NCI-H2107 treated with DMSO at 0.1 percent for 48 hours (cell line): ENCODE data around the gene PALLD.

Experiments used
- DNase-seq: peaks from one replicate; lab custom pipeline; 2025; ENCODE audit not compliant: unreplicated experiment; lab: John Stamatoyannopoulos, UW

Gene PALLD

DNA sequence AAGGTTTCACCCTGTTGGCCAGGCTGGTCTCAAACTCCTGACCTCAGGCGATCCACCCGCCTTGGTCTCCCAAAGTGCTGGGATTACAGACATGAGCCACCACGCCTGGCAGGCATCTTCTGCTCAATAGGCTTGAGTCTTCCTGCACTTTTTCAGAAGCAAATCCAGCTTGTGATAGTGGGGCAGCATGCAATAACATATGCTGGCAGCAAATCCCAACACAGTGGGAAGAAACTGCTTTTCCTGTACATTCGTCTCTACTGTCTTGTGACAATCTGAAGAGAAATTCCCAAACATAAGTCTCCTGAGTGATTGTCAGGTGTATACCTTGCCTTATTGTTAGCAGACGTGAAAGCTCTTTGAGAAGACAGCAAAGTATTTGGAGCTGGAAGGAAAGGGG lies 145.7 kb downstream of the PALLD start:
- DNase-seq: no peak

DNA sequence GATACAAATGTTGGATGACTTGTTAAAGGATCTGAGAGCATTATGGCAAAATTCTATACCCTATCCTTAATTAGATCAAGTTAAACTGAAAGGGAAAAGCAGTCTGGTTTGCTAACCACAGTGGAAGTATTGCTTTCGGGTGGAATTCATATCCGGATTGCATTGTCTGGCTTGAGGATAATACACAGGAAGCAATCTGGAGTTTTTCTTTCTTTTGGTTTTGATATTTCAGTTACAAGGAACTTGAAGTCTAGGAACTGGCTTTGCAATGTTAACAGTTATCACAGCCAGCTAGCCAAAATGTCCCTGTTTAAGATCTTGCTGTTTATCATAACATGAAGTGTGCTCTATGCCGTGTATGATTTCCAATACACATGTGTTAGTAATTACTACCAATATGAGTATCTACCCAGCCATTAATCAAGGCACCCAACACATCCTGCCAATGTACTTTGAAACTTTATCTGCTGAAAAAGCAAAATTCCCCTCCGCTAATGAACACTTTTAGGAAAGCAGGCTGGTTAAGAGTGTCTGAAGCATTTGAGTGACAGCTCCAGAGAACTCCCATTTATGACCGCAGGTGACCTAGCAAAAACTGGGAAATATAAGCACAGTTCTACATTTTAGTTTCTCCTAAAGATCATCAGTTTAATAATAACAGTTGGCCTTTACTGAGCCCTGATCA lies 146.4 kb downstream of the PALLD start:
- DNase-seq: no peak

DNA sequence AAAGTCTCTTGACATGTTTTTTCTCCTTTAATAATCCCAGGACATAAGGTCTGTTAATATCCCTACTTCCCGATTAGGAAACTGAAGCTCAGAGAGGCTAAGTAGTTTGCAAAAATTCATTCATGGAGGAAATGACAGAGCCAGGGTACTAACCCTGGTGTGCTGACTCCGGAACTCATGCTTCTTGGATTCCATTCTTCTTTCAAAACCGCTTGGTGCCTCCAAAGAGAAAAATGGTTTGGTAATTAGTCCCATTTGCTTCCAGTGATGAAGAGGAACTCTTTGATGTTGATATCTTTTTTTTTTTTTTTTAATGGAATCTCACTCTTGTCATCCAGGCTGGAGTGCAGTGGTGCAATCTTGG lies 146.9 kb downstream of the PALLD start:
- DNase-seq: no peak

DNA sequence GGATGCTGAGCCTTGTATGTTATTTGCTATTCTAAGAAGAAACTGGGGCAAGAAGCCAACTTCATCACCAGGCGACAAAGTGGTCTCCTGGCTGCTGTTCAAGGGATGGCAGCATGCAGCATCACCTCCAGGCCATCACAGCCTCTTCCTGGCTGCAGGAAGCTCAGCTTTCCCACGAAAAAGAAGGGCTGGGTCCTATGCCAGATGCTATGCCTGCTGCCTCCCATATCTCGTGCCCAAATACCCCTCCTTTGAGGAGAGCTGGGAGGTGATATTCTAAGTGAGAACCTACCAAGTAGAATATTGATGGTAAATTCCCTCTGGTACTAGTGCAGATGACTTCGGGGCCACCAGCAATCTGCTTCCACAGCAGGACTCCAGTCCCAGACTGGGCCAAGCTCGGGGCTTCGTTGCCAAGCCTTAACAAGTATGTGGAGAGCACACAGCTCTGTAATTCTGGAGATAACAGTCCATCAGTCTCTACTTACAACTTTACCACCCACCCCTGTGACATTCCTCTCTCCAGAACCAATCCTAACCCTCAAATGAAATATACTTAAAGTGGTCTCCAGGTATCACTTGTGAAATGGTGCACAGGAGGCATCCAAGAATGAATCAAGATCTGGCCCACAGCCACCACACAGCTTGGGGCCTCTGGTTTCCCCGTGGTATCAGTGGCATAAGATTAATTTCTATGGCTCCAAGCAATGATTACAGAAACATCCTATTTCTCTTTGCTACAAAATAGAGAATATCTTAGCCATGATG lies 149.3 kb downstream of the PALLD start:
- no peak for DNase-seq

DNA sequence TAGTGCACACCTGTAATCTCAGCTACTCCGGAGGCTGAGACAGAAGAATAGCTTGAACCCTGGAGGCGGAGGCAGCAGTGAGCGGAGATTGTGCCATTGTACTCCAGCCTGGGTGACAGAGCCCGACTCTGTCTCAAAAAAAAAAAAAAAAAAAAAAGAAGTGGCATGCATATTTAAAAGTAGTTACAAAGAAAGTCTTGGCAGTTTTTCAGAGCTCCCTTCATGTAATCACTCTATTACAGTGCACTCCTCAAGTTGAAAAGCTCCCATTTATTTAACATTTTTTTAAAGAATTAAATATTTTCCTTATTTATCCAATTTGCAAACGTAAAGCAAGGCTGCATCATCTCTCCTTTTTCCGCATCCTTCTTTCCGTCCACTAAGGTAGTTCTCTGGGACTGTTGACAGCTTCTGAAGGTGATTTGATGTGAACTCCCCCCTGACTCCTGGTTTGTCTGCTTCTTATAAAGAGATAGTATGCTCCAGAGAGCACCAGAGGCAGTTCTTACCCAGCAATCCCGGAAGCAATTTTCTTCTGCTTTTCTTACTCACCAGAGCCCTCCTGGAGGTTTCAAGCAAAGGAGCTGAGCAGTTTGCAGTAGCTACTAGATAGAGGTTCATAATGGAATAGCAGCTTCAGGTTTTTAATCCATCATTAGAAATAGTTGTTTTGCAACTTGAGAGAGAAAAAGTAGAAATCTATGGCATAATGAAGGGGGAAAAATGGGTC lies 151.0 kb downstream of the PALLD start:
- no peak for DNase-seq

DNA sequence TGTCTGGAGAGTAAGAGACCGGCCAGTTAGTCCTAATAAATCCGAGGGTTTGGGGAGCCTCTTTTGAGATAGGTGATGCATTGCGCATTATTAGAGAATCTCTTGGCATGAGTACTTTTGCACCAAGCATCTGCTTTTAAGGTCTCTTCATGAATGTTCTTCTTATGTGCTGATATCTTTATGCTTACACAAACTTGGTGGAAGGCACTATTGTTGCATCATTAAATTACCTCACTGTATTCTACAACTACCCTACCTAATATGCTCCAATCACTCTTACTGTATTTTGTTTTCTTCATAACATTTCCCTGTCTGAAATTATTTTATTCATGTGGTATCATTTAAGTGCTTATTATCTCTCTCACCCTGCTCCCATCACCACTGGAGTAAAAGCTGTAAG lies 151.6 kb downstream of the PALLD start:
- no peak for DNase-seq

DNA sequence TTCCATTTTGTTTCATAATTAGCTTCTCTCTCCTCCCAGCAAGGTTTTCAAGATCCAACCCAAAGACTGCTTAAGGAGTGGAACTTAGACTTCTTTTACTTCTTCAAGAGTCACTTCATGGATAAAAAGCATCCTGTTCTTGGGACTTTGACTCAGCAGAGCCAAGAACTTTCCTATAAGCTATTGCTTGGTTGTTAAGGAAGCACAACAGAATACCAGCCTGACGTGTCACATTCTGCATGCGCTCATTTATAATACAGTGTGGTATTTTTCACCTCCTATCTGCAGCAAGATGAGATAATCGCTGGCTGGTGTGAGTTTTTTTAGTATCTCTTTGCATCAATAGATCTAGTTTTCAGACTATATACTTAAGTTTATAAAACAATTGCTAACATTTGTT lies 152.1 kb downstream of the PALLD start:
- DNase-seq: no peak

DNA sequence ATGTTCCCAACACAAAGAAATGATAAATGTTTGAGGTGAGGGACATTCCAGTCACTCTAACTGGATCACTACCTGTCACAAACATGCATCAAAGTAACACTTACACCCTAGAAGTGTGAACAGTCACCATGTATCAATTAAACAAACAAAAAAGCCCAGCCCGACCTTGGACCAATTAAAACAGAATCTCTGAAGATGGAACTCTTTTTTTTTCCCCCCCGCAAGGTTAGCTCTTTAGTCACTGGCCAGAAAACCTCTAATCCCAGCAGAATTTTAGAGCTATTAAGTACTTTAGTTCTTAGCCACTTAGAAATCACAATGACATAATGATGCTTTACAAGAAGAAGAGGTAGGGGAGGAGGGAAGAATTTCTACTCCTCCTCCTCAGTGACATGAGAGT lies 154.5 kb downstream of the PALLD start:
- DNase-seq: no peak

DNA sequence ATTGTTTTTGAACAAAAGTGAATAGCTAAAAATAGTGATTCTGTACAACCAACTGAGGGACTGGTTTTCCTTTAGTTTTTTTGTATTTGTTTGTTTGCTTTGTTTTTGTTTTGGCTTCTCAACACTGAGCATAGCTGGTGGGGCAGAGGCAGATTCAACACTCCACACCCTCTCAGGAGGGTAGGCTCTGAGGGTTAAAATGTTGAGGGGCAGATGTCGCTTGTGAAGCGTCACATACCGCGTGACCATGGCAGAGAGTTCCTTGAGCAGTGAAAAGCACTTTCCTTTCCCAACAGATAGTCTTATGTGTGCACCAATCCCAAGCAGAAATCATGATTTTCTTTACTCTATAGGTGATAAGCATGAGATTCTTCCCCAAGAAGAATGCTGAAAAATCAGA lies 155.0 kb downstream of the PALLD start:
- no peak for DNase-seq

DNA sequence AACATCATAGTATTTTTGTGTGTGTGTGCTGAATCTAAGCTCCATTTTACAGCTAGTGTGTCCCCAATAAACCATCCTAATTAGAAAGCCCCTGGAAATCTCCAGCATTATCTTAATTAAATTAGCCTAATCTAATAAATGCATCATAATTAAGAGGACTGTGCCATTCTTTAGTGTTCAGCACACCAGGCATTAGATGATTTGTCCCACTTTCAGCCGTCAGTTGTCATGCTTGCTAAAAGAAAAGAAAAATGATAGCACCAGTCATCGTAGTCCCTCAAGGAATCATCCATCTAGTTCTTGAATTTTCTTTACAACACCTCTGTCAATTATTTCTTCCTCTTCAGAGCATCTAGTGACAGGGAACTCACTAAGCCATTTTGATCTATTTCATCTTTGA lies 155.9 kb downstream of the PALLD start:
- no peak for DNase-seq

DNA sequence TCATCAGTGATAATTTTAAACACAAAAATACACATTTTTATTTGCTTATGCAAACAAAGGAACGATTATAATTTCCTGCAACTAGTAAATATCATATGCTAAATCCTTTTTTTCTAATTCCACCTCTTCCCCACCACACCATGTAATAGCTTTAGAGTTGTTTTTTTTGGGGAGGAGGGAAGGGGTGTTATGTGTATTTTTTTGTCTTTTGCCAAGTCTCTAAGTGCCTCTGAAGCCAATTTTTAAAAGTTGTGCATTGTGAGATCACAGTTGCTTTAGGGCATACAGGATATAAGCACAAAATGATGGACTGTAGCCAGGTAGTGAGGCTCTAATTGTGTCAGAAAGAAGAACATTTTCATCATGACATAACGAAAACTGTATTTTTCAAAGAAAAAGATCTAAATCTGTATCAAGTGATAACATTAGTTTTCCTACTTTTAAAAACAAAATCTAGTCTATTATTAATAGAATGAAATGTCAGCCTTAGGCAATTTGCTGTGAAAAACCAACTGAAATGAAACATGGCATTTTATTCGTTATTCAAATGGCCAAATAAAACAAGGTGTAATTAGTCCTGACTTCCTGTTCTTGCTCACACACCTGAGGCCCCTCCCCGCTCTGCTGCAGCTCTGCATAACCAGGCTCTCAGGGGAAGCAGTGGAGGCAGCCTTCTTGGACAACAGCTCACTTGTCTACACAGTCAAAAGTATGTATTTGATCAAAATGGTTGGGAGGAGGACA lies 157.4 kb downstream of the PALLD start:
- DNase-seq: no peak

DNA sequence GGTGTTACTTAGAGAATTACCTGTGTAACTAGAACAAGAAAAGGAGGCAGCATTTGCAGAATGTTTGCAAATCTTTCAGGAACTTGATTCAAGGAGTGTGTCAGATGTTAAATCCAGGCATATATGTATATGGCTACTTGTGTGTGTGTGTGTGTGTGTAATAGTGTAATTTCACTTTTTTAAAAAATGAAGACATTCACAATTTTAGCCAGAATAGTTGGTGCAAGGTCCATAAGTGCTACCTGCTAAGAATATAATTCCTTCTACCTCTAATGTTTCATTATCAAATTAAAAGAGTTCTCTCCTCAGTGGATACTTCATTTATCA lies 158.0 kb downstream of the PALLD start:
- no peak for DNase-seq

DNA sequence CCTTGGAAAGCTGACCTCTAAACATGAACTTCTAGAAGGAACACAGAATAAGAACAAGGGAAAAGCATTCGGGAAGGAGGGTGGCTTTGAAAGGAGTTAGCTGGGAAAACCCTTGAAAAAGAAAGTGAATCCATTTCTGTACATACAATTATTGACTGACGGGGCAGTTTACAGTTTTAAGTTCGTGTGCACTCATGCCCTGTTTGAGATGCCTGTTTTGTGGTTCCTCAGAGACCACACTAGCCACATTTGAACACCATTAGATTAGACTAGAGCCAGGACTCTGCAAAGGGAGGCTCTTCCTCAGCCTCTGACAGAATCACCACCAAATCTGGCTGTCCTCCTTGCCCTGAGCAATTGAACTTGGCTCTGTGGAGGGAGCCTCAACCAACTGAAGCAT lies 158.3 kb downstream of the PALLD start:
- DNase-seq: no peak

DNA sequence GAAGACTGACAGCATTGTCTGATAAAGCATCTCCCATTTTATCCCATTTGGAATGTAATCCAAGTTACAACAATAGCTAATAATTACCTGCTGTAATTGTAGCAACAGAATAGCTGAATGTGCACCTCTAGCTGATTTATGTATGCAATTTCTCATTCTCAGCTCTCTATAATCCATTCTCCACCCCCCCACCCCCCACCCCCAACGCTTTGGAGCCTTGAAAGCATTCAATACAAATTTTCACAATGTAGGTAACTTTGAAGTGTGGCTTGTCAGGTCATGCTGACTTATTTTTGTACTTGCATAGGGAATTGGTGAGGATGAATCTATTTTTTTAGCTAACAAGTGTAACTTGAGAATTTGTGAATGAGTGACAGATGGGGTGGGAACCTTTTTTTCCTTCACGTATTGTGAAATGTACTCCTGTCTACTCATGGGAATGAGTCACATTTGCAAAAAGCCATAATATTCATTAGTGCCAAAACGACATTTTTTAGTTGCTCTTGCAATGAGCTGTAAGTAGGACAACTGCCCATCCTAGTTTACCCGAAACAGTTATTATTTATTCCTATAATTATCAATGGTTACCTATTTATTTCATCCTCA lies 159.3 kb downstream of the PALLD start:
- no peak for DNase-seq

DNA sequence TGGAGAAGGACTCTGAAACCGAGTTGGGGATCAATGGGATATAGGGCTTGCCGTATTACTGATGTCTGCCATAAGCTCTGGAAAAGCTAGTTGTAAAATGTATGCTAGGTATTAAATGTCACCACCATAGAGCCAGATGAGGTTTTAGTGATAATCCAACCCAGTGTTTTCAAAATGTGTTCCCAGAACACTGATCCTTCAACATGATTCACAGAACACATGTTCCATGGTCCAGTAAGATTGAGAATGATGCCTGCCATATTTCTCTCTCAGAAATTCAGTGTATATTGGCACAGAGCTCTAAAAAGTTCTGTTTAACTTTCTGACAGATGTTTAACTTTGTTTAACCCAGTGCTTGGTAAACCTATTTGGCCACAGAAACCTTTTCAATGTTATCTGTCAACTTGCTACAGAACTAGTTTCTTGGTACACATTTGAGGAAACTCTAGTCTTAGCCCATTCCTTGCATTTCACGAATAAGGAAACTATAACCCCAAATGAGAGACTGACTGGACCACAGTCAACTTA lies 160.2 kb downstream of the PALLD start:
- no peak for DNase-seq

DNA sequence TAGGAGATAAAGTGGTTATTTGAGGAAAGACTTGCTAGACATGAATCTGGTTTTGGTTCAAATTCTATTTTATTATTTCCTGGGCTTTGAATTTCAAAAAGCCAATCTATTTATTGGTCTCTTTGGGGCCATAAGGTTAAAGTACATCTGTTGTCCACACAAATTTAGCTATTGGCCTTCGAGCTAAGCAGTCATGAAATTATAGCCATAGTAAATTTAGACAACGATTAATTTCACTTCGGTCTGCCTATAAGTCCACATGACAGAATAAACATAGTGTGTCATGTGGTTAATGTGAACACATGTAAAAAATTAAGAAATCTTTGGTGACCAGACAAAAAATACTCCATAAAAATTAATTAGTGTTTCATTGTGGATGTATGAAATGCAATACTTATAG lies 161.9 kb downstream of the PALLD start:
- DNase-seq: no peak

DNA sequence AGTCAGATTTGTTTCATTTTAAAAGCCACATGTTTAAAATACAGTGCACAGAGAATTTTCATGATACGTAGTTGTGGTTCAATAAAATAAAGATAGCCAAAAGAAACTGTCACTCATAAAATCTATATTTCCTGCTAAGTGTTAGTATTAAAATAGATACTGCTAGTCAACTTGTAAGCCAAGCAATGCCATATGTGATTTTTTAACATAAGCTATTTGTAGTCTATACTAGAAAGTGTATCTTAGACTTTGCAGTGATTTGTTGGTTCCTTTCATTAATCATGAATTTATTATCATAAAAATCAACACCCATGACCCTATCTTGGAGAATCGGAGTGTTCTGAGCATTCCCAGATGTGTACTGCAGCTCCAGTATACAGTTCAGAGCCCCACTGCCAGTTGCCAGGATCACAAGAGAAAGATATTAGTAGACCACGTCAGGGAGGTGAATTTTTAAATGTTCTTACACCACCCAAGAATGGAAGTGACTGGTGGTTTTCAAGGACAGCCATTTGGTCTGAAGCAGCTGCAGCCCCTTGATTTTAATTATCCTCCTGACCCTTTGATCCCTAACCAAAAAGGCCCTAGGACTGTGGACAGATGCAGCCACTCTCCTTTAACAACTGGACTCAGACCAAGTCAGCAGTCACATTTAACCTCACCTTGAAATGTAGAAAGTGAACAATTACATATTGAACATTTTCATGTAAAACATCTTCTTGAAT lies 163.1 kb downstream of the PALLD start:
- no peak for DNase-seq

DNA sequence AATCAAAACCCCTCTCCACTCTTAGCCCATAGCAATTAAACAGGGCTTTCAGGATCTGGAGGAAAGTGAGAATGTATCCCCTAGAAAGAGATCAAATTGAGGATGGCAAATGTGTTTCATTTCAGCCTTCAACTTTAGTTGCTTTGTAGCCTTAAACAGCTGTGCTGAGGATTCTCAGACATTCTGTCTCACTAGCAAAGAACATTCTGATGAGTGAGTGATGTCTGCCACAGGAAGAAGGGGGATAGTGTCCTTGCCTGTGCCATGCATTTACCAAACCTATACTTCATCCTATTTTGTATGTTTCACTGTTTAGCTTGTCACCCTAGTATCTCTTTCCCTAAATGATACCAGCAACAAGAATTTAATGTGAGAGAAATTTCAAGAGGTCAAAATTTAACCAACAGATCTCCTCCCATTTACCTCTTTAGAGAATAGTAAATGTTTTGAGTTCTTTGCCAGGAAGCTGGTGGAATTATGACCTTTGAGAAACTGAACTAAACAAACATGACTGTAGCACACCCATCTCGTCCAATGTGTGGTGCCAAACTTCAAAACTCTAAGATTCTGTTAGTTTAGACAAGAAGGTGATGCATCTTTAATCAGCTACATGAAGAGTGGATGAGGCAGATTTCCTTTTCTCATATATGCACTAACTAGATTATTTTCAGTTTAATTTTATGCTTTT lies 165.6 kb downstream of the PALLD start:
- DNase-seq: no peak

DNA sequence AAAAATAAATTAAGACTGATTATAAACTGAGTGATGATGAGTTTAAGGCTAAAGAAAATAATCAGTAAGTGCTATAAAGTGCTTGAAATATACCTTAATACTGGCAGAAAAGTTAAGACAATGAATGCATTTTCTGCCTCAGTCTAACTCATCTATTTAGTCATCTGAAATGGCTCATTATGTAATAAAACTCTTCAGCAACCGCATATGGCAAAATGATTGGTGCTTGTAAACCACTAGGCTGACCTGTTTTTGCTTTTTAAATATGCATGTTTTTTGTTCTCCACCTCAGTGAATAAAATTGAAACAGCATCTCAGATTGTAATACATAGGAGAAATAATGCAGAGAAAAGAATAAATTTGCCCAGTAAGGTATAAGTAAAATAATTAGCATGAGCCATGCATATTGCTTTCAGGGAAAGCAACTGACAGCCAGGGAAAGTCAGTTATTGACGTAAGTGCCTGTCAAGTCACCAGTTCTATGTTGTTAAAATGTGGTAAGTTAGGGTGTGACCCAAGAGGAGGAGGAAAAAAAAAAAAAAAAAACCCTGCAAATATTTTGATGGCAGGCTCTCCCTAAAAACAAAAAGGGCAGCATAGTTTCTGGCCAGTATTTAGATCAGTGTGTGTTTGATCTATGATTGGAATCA lies 167.5 kb downstream of the PALLD start:
- DNase-seq: no peak
